ENCODE results near the gene KCTD3. TPM values are rescaled to one million over a fixed set of nuclear protein-coding genes. Genes with fewer than 3 reads are reported as not detected.

The KCTD3 gene
- total and polyA plus RNA-seq, 2 of the 13 experiments (the other 11 are each of a cell fraction or from before 2014, with no cell fraction given), result 49.8 to 68.1 TPM

- TF ChIP-seq ZNF710 (CRISPR knock-in tag; IDR thresholded peaks at IDR 0.05; ENCODE audit: borderline replicate concordance) (no peak), NCOR1 (IDR thresholded peaks at IDR 0.05; ENCODE audit: borderline replicate concordance, low read length) (no peak), POLR2G (IDR thresholded peaks at IDR 0.05; ENCODE audit: low read depth, low read length) (peak; percentile 20; the same call in 1 of the 2 replicates), KDM2A (CRISPR knock-in tag; IDR thresholded peaks at IDR 0.05; ENCODE audit: borderline replicate concordance, low read depth) (no peak), ARID5B (CRISPR knock-in tag; IDR thresholded peaks at IDR 0.05) (0 out of 2 replicates have a peak, but pooled peaks have one; percentile 11), SNAPC2 (CRISPR knock-in tag; IDR thresholded peaks at IDR 0.05) (no peak), PREB (CRISPR knock-in tag; IDR thresholded peaks at IDR 0.05) (no peak), RAD21 (CRISPR knock-in tag; IDR thresholded peaks at IDR 0.05) (0 out of 2 replicates have a peak, but pooled peaks have one; percentile 2), ZNF510 (CRISPR knock-in tag; IDR thresholded peaks at IDR 0.05; ENCODE audit: low read depth) (no peak), TP53 (CRISPR knock-in tag; conservative IDR thresholded peaks at IDR 0.05) (no peak), ZNF781 (CRISPR knock-in tag; IDR thresholded peaks at IDR 0.05; ENCODE audit: borderline replicate concordance, not compliant biosample characterization) (no peak), HMG20B (CRISPR knock-in tag; conservative IDR thresholded peaks at IDR 0.05) (no peak)
- TF ChIP-seq, protein P1, sequence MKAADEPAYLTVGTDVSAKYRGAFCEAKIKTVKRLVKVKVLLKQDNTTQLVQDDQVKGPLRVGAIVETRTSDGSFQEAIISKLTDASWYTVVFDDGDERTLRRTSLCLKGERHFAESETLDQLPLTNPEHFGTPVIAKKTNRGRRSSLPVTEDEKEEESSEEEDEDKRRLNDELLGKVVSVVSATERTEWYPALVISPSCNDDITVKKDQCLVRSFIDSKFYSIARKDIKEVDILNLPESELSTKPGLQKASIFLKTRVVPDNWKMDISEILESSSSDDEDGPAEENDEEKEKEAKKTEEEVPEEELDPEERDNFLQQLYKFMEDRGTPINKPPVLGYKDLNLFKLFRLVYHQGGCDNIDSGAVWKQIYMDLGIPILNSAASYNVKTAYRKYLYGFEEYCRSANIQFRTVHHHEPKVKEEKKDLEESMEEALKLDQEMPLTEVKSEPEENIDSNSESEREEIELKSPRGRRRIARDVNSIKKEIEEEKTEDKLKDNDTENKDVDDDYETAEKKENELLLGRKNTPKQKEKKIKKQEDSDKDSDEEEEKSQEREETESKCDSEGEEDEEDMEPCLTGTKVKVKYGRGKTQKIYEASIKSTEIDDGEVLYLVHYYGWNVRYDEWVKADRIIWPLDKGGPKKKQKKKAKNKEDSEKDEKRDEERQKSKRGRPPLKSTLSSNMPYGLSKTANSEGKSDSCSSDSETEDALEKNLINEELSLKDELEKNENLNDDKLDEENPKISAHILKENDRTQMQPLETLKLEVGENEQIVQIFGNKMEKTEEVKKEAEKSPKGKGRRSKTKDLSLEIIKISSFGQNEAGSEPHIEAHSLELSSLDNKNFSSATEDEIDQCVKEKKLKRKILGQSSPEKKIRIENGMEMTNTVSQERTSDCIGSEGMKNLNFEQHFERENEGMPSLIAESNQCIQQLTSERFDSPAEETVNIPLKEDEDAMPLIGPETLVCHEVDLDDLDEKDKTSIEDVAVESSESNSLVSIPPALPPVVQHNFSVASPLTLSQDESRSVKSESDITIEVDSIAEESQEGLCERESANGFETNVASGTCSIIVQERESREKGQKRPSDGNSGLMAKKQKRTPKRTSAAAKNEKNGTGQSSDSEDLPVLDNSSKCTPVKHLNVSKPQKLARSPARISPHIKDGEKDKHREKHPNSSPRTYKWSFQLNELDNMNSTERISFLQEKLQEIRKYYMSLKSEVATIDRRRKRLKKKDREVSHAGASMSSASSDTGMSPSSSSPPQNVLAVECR (CRISPR knock-in tag; IDR thresholded peaks at IDR 0.05; ENCODE audit: borderline replicate concordance), result 0 out of 2 replicates have a peak, but pooled peaks have one; percentile 8
- TF ChIP-seq, protein P2, sequence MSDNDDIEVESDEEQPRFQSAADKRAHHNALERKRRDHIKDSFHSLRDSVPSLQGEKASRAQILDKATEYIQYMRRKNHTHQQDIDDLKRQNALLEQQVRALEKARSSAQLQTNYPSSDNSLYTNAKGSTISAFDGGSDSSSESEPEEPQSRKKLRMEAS (IDR thresholded peaks at IDR 0.05), result peak; percentile 64
These were observed 591 bp downstream of the KCTD3 start (continued) for GRCh38 chr1:215567491-215568298.

Data from HepG2 (cell line).